ENCODE results near the gene MTMR6.

GRCh38 chr13:25215253-25215575 is 72.1 kb downstream of the MTMR6 start:
- TF ChIP-seq CTCF (IDR thresholded peaks at IDR 0.05; ENCODE audit: poor library complexity) (no peak), EZH2 (IDR thresholded peaks at IDR 0.05; ENCODE audit: borderline replicate concordance) (no peak), EZH2phosphoT487 (IDR thresholded peaks at IDR 0.05; ENCODE audit: low read depth, severe bottlenecking, unreplicated experiment) (no peak)

Data from hepatocyte (in vitro differentiated cells).